ENCODE measurements around the gene MLLT10.
"Not testable (repeated sequence)": the region's sequence is repeated elsewhere in the genome, so short reads cannot be mapped to it uniquely, and the experiment has no call there.

MLLT10 gene

GRCh38 chr10:21584834-21585530 lies 51.0 kb downstream of the MLLT10 start:
- no peak for DNase-seq (ENCODE audit: low spot score)

- no peak for DNase-seq (ENCODE audit: low spot score)
Measured at GRCh38 chr10:21587391-21587790, 53.4 kb downstream of the MLLT10 start.

- not testable (repeated sequence) for DNase-seq (ENCODE audit: low spot score)
Measured at GRCh38 chr10:21588159-21588558, 54.1 kb downstream of the MLLT10 start.

DNA sequence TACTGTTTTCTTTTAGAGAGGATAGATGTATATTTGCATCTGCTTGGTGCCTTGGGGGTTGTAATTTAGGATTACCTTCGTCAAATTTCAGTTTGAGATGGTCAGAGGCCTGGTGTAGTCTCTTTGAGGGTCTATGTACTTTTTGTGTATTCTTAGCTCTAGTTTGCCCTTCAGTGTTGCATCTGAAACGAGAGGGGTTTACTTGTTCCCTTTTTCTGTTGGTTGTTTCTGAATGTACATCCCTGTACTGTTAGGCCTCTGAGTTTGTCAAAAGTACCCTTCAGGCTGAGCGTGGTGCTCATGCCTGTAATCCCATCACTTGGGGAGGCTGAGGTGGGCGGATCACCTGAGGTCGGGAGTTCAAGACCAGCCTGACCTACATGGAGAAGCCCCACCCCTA lies 60.0 kb downstream of the MLLT10 start:
- no peak for DNase-seq (ENCODE audit: low spot score)

- DNase-seq (ENCODE audit: low spot score), result no peak
Measured at GRCh38 chr10:21599582-21599981, 65.5 kb downstream of the MLLT10 start.

GRCh38 chr10:21600804-21601433 lies 66.9 kb downstream of the MLLT10 start:
- no peak for DNase-seq (ENCODE audit: low spot score)

DNA sequence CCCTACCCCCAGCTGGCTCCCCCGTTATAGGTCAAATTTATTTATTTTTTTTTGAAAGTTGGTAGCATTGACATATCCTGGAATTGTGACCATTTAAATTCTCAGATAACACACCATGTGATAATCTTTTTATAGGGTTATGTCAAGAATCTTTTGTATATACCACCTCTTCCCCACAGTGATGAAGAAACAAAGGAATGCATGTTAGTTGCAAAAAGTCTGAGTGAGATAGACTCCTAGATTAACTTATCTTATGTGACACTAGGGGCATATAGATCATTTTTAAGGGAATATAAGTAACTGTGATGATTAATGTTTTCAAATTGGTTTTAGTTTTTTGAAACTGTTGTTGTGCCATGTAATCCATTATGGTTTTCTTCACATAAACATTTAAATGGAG lies 68.3 kb downstream of the MLLT10 start:
- DNase-seq (ENCODE audit: low spot score), result no peak

GRCh38 chr10:21603721-21604120 lies 69.7 kb downstream of the MLLT10 start:
- DNase-seq (ENCODE audit: low spot score), result no peak

- no peak for DNase-seq (ENCODE audit: low spot score)
Measured at GRCh38 chr10:21604651-21605050, 70.6 kb downstream of the MLLT10 start.

- no peak for DNase-seq (ENCODE audit: low spot score)
Measured at GRCh38 chr10:21607907-21608306, 73.9 kb downstream of the MLLT10 start.

DNA sequence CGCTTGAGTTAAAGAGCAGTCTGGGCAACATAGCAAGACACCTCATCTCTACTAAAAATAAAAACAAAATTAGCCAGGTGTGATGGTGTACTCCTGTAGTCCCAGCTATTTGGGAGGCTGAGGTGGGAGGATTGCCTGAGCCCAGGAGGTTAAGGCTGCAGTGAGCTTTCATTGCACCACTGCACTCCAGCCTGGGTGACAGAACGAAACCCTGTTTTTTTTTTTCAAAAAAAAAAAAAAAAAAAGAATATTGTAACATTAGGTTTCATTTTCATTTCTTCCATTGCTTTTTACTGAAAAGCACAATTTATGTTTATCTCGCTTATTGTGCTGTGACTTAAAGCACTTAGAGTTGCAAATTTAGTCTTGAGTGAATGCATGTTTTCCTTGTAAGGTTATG lies 80.0 kb downstream of the MLLT10 start:
- DNase-seq (ENCODE audit: low spot score), result no peak

GRCh38 chr10:21617267-21617666 lies 83.2 kb downstream of the MLLT10 start:
- DNase-seq (ENCODE audit: low spot score), result no peak

DNA sequence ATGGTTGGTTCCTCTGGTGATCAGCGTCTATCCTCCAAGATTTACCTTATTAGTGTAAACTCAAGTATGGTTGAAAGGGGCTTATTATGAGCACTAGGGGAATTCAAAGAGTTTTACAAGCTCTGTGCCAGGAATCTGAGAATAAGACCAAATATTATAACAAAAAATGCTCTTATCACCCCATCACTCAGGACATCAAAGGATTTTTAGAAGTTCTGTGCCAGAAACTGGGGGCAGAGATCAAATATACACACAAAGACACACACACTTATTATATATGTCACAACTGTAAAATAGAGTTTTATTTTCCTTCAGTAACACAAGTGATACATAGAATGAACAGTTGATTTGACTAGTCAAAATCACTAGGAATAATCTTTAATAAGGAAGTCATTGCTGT lies 89.3 kb downstream of the MLLT10 start:
- DNase-seq (ENCODE audit: low spot score), result no peak

DNA sequence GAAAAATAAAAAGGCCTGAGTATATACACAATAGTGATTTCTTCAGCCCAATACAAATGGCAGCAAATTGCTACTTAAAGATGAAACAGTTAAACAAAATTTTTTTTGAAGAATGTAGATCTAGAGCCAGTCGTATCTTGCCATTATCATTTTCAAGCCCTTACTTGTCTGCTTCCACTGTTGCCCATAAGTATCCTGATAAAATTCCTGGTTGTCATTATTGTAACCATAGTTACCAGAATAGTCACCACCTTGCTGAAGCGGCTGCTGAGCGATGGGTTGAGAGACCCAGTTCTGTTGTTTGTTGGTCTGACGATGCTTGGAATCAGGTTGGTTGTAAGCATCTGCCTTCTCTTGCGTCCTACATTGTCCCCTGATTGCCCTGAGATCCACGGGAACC lies 90.4 kb downstream of the MLLT10 start:
- not testable (repeated sequence) for DNase-seq (ENCODE audit: low spot score)

DNA sequence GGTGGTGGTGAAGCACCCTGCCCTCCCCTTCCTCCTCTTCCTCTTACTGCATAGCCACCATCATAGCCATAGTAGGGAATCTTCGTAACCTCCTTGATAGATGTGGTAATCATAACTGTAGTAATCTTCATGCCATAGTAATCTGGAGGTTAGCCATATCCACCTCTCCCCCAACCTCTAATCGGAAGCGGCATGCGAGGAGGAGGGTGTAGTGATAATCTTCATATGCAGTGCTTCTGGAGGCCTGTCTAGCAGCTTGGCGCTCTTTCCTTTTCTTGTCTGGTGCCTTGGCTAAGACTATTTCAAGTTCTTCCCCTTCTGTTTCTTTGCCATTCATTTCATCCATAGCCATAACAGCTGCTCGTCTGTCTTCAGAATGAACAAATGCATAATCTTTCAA lies 90.9 kb downstream of the MLLT10 start:
- DNase-seq (ENCODE audit: low spot score), result no peak

GRCh38 chr10:21625623-21626229 lies 91.7 kb downstream of the MLLT10 start:
- no peak for DNase-seq (ENCODE audit: low spot score)

DNA sequence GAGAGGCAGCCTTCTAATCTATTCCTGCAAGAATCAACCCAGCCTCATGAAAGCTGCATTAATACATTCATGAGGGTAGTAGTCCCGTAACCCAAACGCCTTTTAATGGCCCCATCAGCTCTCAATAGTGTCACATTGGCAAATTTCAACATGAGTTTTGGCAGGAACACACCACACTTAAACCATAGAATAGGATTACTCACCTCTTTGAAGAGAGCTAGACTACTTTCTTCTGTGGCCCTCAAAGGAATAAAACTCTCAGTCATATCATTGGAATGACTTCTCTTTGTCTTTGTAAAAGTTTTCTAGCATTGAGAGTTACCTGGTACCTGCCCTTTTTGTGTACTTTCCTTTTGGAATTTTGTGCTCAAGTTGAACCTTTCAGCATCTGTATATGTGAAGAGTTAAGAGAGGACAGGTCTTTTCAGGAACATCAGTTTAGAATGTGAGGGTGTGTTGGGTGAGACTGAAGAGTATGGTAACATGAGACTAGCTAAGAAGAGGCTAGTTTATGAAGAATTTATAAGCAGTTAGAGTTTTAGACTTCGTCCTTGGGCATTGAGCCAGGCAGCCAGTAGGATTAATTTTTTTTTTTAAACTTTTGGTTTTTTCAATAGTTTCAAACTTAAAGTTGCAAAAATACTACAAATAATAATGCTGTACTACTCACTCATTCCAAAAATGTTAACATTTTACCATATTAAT lies 92.6 kb downstream of the MLLT10 start:
- no peak for DNase-seq (ENCODE audit: low spot score)

DNA sequence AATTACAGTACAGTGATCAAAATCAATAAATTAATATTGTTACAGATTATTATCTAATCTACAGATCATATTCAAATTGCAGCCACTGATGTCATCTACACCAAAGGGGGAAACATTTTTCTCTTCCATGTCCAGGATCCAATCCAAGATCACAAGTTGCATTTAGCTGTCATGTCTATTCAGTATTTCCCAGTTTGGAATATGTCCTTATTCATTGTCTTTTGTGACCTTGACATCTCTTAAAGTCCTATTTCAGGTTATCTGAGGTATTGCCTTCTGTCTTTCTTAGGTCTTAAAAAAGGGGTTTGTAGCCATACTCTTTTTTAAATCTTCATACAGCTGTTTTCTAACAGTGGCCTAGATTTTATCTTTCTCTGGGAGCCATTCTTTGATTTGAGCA lies 93.3 kb downstream of the MLLT10 start:
- no peak for DNase-seq (ENCODE audit: low spot score)

- no peak for DNase-seq (ENCODE audit: low spot score)
Measured at GRCh38 chr10:21628023-21628422, 94.0 kb downstream of the MLLT10 start.

- DNase-seq (ENCODE audit: low spot score), result not testable (repeated sequence)
Measured at GRCh38 chr10:21628645-21629044, 94.6 kb downstream of the MLLT10 start.

- no peak for DNase-seq (ENCODE audit: low spot score)
Measured at GRCh38 chr10:21634599-21635365, 100.8 kb downstream of the MLLT10 start.

DNA sequence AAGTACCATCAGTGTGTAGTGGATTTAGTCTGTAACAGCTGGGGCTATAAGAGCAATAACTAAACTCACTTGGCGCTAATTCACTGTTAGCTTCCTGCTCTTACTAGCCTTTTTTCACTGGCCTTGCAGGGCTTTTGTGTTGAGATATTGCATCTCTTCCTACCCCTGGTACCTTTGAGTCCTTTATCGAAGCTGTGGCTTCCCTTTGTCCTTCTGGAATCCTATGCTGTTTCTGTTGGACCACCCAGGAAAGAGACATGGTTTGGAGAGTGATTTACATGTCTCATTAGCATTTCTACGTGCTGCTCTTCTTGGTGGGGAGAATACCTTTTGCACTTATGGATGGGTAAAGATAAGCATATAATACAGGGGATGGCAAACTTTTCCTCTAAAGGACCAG lies 103.8 kb downstream of the MLLT10 start:
- DNase-seq (ENCODE audit: low spot score), result no peak
